ENCODE measurements around the gene KDM6B.

The KDM6B gene

DNA sequence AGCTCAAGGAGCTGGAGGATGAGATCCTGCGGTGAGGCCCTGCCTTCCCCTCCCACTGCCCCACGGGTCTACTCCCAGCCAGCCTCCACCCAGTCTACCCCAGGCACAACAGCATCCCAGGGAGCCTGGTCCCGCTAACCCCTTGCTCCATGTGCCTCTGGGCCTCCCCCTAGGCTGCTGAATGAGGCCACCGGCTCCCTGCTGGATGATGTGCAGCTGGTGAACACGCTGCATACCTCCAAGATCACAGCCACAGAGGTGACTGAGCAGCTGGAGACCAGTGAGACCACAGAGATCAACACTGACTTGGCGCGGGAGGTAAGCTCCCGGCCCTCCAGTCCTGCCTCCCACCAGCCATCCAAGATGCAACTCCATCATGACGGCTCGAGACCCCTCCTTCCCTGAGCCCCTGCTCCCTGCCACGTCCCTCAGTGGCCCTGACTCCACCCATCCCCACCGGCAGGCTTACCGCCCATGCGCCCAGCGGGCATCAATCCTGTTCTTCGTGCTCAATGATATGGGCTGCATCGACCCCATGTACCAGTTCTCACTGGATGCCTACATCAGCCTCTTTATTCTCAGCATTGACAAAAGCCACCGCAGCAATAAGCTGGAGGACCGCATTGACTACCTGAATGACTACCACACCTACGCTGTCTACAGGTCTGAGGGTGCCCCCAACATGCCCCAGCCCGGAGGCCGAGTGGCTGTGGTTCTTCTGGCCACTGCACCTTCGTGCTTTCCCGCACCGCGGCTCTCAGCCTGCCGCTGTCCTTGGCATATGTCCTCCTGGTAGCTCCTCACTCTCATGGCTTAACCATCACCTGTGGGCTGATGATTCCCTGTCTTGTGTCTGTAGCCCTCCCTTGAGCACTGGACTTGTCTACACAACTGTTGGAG lies 15.0 kb upstream of the KDM6B start:
- in situ Hi-C loops (cut with MboI; ENCODE audit: low pct_unique_long_range_greater_than_20kb, low sequenced_read_pairs, unreplicated experiment), result no loop called here
- no peak for TF ChIP-seq CTCF (IDR thresholded peaks at IDR 0.05; ENCODE audit: extremely low read depth, insufficient read depth, missing control alignments)
- no peak for DNase-seq (ENCODE audit: low spot score)

DNA sequence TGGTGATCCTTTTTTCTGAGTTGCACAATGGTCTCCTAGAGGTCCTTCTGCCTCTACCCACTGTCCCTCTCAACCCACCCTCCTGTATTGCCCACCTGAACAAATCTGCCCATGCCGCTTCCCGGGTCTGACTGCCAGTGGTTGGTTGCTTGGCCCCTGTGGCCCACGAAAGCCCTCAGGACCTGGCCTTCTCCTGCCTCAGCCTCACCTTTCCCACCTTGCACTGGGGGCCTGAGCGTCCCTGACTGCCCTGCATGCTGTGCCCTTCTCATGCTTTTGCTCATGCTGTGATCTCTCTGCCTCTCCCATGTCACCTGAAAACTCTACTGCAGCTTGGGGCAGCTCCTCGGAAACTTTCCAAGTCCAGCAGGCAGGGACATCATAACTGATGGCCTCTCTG lies 13.8 kb upstream of the KDM6B start:
- in situ Hi-C loops (cut with MboI; ENCODE audit: low pct_unique_long_range_greater_than_20kb, low sequenced_read_pairs, unreplicated experiment), result no loop called here
- no peak for TF ChIP-seq CTCF (IDR thresholded peaks at IDR 0.05; ENCODE audit: extremely low read depth, insufficient read depth, missing control alignments)
- no peak for DNase-seq (ENCODE audit: low spot score)

- no peak for DNase-seq (ENCODE audit: low spot score)
- in situ Hi-C loops (cut with MboI; ENCODE audit: low pct_unique_long_range_greater_than_20kb, low sequenced_read_pairs, unreplicated experiment), result no loop called here
- no peak for TF ChIP-seq CTCF (IDR thresholded peaks at IDR 0.05; ENCODE audit: extremely low read depth, insufficient read depth, missing control alignments)
Observed at GRCh38 chr17:7822126-7822525, 11.9 kb upstream of the KDM6B start.

DNA sequence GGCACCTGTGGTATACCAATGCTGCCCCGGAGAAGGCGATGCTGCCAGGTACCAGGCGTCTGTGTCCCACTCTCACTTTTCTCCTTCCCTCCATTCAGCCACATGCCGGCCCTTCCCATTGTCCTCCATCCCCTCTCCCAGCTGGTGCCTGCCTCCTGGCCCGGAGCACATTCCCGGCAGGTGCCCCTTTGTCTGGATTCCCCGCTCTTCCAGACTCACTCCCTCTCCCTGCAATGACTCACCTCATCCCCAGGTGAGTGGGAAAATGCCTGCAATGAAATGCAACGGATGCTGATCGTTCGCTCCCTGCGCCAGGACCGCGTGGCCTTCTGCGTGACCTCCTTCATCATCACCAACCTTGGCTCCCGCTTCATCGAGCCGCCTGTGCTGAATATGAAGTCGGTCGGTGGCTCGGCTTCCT lies 10.4 kb upstream of the KDM6B start:
- TF ChIP-seq CTCF (IDR thresholded peaks at IDR 0.05; ENCODE audit: extremely low read depth, insufficient read depth, missing control alignments), result no peak
- in situ Hi-C loops (cut with MboI; ENCODE audit: low pct_unique_long_range_greater_than_20kb, low sequenced_read_pairs, unreplicated experiment), result no loop called here
- DNase-seq (ENCODE audit: low spot score), result no peak

- in situ Hi-C loops (cut with MboI; ENCODE audit: low pct_unique_long_range_greater_than_20kb, low sequenced_read_pairs, unreplicated experiment), result no loop called here
- DNase-seq (ENCODE audit: low spot score), result no peak
- no peak for TF ChIP-seq CTCF (IDR thresholded peaks at IDR 0.05; ENCODE audit: extremely low read depth, insufficient read depth, missing control alignments)
Observed at GRCh38 chr17:7824021-7824924, 9.7 kb upstream of the KDM6B start.

GRCh38 chr17:7825206-7825990 lies 8.6 kb upstream of the KDM6B start:
- DNase-seq (ENCODE audit: low spot score), result no peak
- in situ Hi-C loops (cut with MboI; ENCODE audit: low pct_unique_long_range_greater_than_20kb, low sequenced_read_pairs, unreplicated experiment), result no loop called here
- peak; percentile 11 for TF ChIP-seq CTCF (IDR thresholded peaks at IDR 0.05; ENCODE audit: extremely low read depth, insufficient read depth, missing control alignments)
